GM20000 (cell line): ENCODE results near the gene KIAA1191.

Experiments
- DNase-seq: peaks from one replicate; pipeline ENCODE4 v3.0.0; 2012; ENCODE audit warnings: low spot score
- TF ChIP-seq, protein P1 (sequence below): IDR thresholded peaks from 2 replicates; pipeline ENCODE4 v1.5.1; 2012; ENCODE audit warnings: mild to moderate bottlenecking, control low read depth; ENCODE audit errors: extremely low read depth, missing control alignments

KIAA1191 gene

DNA sequence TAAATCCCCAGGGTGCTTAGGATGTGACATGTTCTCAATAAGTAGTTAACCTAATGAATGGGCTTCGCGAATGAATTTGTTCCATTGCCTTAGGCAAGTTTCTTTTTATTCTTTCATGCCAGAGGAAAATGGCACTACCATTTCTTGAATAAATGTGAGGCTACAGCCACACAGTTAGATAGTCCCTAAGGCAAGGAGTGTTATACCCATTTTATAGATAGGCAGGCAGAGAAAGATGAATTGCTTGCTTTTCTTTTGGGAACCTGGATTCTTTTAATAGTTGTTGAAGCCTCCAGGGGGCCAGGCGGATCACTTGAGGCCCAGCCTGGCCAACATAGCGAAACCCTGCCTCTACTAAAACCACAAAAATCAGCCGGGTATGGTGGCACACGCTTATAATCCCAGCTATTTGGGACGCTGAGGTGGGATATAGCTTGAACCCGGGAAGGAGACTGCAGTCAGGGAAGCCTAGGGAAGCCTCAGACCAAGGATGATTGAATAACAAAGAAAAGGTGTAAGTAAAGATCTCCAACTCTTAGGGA is 25.9 kb upstream of the KIAA1191 start:
- no peak for DNase-seq
- TF ChIP-seq, protein P1, sequence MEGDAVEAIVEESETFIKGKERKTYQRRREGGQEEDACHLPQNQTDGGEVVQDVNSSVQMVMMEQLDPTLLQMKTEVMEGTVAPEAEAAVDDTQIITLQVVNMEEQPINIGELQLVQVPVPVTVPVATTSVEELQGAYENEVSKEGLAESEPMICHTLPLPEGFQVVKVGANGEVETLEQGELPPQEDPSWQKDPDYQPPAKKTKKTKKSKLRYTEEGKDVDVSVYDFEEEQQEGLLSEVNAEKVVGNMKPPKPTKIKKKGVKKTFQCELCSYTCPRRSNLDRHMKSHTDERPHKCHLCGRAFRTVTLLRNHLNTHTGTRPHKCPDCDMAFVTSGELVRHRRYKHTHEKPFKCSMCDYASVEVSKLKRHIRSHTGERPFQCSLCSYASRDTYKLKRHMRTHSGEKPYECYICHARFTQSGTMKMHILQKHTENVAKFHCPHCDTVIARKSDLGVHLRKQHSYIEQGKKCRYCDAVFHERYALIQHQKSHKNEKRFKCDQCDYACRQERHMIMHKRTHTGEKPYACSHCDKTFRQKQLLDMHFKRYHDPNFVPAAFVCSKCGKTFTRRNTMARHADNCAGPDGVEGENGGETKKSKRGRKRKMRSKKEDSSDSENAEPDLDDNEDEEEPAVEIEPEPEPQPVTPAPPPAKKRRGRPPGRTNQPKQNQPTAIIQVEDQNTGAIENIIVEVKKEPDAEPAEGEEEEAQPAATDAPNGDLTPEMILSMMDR: no peak

DNA sequence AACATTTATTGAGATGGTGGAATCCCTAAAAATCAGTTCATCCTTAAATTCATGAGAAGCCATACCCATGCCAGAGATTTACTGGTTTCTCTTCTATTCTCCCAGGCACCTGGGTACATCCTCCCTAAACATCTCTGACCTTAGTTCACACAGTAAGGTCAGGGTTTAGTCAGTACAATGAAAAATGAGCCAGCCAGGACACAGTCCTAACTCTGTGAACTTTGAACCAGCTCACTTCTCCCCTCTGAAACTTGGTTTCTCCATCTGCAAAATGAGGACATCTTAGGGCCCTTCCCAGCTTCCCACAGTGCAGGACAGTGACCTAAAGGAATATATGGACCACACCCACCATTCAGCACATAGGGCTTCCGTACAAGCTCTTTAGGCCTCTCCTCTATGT is 24.9 kb upstream of the KIAA1191 start:
- TF ChIP-seq, protein P1: no peak
- DNase-seq: no peak

DNA sequence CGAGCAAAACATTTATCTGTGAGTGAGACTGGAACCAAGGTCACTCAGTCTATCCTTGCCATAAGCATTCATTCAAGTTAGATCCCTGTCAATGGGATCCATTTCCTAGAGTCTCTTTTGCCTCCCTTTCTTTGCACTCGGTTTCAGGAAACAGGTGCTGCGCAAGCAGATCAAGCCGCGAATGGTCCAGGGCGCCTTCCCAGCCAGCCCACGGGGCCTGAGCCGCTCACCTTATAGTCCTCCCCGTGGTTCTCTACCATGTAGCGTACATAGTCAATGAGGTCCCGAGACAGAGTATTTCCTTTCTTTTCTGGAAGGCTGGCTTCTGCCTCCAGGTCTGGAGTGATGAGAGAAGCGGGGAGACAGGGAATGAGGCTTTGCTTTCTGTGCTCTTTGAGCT is 23.4 kb upstream of the KIAA1191 start:
- TF ChIP-seq, protein P1: no peak
- DNase-seq: no peak

DNA sequence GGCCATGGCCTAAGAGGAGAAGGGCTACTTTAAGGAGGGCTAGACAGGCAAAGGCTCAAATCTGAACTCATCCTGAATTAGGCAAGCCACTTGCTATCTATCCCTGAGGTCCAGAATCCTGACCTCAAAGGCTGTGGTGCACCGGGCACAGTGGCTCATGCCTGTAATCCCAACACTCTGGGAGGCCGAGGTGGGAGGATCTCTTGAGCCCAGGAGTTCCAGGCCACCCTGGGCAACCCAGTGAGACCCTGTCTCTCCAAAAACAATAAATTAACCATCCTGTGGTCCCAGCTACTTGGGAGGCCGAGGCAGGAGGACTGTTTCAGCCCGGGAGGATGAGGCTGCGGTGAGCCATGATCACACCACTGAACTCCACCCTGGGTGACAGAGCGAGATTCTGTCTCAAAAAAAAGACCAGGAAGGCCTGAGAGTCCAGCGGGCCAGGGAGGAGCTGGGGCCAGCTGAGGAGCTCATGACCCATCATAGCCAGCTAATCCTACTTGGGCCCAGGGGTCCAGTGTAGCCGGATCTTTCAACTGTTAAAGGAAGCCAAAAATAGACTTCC is 22.9 kb upstream of the KIAA1191 start:
- TF ChIP-seq, protein P1: no peak
- DNase-seq: no peak

DNA sequence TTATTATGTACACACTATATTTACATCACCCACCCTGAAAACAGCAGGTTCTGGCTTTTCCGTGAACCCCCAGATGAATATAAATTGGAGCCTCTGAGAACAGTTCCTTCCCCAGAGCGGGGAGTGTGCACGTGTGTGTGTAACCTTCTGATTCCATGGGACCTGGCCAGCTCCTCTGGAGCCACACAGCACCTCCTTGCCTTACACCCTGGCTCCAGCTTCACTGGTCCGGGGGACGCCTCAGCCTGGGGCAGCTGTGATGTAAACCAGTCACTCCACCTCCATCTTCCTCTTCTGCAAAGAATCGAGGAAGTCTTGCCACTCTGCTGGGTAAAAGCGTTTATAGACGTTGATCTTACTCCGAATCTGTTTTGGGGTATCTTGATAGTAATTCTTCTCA is 22.4 kb upstream of the KIAA1191 start:
- no peak for DNase-seq
- TF ChIP-seq, protein P1: no peak

DNA sequence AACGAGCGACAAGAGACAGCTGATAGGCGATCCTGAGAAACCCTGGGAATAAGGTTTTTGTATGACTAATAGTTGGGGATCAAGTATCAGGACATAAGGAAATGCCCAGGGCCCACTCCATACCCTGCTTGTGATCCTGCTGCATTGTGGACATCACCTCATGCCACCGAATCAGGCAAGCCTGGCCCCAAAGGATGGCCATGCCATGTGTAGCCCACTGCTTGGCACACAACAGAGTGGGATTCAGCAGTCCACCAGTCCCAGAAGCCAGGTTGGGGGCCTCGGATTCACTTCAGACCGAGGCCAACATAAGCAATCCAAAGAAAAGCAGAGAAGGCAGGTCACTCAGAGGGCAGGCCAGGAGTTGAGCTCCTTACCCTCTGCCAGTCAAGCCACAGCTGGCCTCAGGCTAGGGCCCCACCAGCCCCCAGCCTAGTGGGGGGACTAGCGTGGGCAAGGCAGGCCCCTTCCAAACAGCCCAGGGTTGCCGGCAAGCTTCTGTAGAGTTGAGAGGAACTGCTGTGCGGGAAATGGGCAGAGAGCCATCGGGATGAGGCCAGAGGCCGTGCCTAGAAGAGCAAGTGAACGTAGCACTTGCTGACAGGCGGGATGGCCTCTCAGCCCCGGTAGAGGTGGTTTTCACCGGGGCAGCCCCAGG is 21.8 kb upstream of the KIAA1191 start:
- DNase-seq: no peak
- TF ChIP-seq, protein P1: no peak

DNA sequence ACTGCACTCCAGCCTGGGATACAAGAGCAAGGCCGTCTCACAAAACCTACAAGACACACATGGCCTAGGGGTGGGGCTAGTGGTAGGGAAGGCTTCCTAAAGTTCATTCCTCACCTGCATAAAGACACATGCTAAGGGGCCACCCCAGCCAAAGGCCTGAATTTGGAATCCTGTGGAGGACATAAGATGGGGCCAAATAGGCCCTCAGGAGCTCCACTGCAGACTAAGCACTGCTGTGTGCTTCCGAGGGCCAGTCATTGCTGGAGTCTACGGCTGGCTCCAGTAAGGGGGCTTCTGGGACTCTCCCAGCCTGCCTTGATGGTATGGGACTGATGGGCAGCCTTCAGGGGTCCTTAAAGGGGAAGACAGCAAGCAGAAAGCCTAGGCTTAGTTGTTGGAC is 21.2 kb upstream of the KIAA1191 start:
- TF ChIP-seq, protein P1: no peak
- no peak for DNase-seq
